ENCODE results near the gene ROBO4. TPM values are rescaled to one million over a fixed set of nuclear protein-coding genes. Genes with fewer than 3 reads are reported as not detected.
A peak's percentile ranks its signal among the peaks of the same experiment; 100 is the strongest.

ROBO4 gene
- total and polyA plus RNA-seq, 5 donors from 2014 or later, result 0.05 to 1.0 TPM; not detected in 3

- Histone ChIP-seq H3K4me1 (ENCODE audit: control insufficient read depth, insufficient read depth, low read length, poor library complexity, severe bottlenecking) (peaks cover 26% of the 10 kb centered on the region), H3K36me3 (ENCODE audit: control insufficient read depth, insufficient read depth, low read length) (no peaks in the 10 kb centered on the region), H3K4me3 (ENCODE audit: low read depth, low read length) (no peak overlapping the region), H3K27me3 (ENCODE audit: control insufficient read depth, insufficient read depth, low read length) (peaks cover 35% of the 10 kb centered on the region), H3K9me3 (ENCODE audit: control insufficient read depth in 2 of 2, low read length in 2 of 2) (peaks cover 0 to 7% of the 10 kb centered on the region in 2 experiments), H3K27ac (ENCODE audit: insufficient read depth, low read length, poor library complexity, severe bottlenecking) (no peak overlapping the region)
- Mint-ChIP-seq H3K27me3 (peaks cover 84% of the 10 kb centered on the region), H3K36me3 (no peaks in the 10 kb centered on the region), H3K9me3 (peaks cover 0 to 4% (median 0%) of the 10 kb centered on the region in 7 donors), H3K4me1 (peaks cover 0 to 47% (median 9%) of the 10 kb centered on the region in 4 donors), H3K4me3 (peak overlapping the region in 2 of 4 donors; percentile 26 to 49), H3K27ac (no peak overlapping the region)
- DNase-seq (no peak), ATAC-seq (ENCODE audit: low read depth in 2 of 2) (no peak)
These were observed 29.1 kb downstream of the ROBO4 start for GRCh38 chr11:124868331-124869274.

GRCh38 chr11:124867700-124868099 is 30.0 kb downstream of the ROBO4 start:
- H3K4me3 ChIP-seq (ENCODE audit: low read depth, low read length), result no peak overlapping the region
- H3K4me1 Mint-ChIP-seq, result peaks cover 0 to 55% (median 16%) of the 10 kb centered on the region in 4 donors
- H3K27me3 ChIP-seq (ENCODE audit: control insufficient read depth, insufficient read depth, low read length), result peaks cover 40% of the 10 kb centered on the region
- peaks cover 0 to 6% (median 0%) of the 10 kb centered on the region in 7 donors for H3K9me3 Mint-ChIP-seq
- H3K4me1 ChIP-seq (ENCODE audit: control insufficient read depth, insufficient read depth, low read length, poor library complexity, severe bottlenecking), result peaks cover 26% of the 10 kb centered on the region
- H3K9me3 ChIP-seq (ENCODE audit: control insufficient read depth in 2 of 2, low read length in 2 of 2), result peaks cover 0 to 7% of the 10 kb centered on the region in 2 experiments
- DNase-seq (peak in 1 of 3 donors; percentile 24), ATAC-seq (ENCODE audit: low read depth in 2 of 2) (peak in 1 of 2 donors; percentile 19)
- H3K36me3 ChIP-seq (ENCODE audit: control insufficient read depth, insufficient read depth, low read length), result no peaks in the 10 kb centered on the region
- H3K27me3 Mint-ChIP-seq, result peaks cover 86% of the 10 kb centered on the region
- no peak overlapping the region for H3K27ac Mint-ChIP-seq
- no peak overlapping the region for H3K27ac ChIP-seq (ENCODE audit: insufficient read depth, low read length, poor library complexity, severe bottlenecking)
- peak overlapping the region in 1 of 4 donors; percentile 35 for H3K4me3 Mint-ChIP-seq
- no peaks in the 10 kb centered on the region for H3K36me3 Mint-ChIP-seq

- Mint-ChIP-seq H3K36me3 (no peaks in the 10 kb centered on the region), H3K27me3 (peaks cover 89% of the 10 kb centered on the region), H3K9me3 (peaks cover 0 to 6% (median 0%) of the 10 kb centered on the region in 7 donors), H3K27ac (no peak overlapping the region), H3K4me3 (peak overlapping the region in 1 of 4 donors; percentile 59), H3K4me1 (peaks cover 0 to 57% (median 17%) of the 10 kb centered on the region in 4 donors)
- H3K4me3 ChIP-seq (ENCODE audit: low read depth, low read length), result no peak overlapping the region
- ATAC-seq (ENCODE audit: low read depth in 2 of 2) (peak in 1 of 2 donors; percentile 42), DNase-seq (peak in 2 of 3 donors; percentile 46 to 49)
- peaks cover 48% of the 10 kb centered on the region for H3K27me3 ChIP-seq (ENCODE audit: control insufficient read depth, insufficient read depth, low read length)
- H3K36me3 ChIP-seq (ENCODE audit: control insufficient read depth, insufficient read depth, low read length), result no peaks in the 10 kb centered on the region
- H3K27ac ChIP-seq (ENCODE audit: insufficient read depth, low read length, poor library complexity, severe bottlenecking), result no peak overlapping the region
- peaks cover 26% of the 10 kb centered on the region for H3K4me1 ChIP-seq (ENCODE audit: control insufficient read depth, insufficient read depth, low read length, poor library complexity, severe bottlenecking)
- peaks cover 0 to 7% of the 10 kb centered on the region in 2 experiments for H3K9me3 ChIP-seq (ENCODE audit: control insufficient read depth in 2 of 2, low read length in 2 of 2)
These were observed 31.5 kb downstream of the ROBO4 start for GRCh38 chr11:124865902-124866851.

- Mint-ChIP-seq H3K4me3 (peak within 1 kb of the TSS in 1 of 4 donors; percentile 59), H3K9me3 (peaks cover 0 to 6% (median 0%) of the 10 kb centered on the region in 7 donors), H3K27me3 (peaks cover 84% of the 10 kb centered on the region), H3K4me1 (peaks cover 0 to 55% (median 17%) of the 10 kb centered on the region in 4 donors), H3K27ac (no peak within 1 kb of the TSS), H3K36me3 (no peaks in the 10 kb centered on the region)
- Histone ChIP-seq H3K9me3 (ENCODE audit: control insufficient read depth in 2 of 2, low read length in 2 of 2) (peaks cover 0 to 7% of the 10 kb centered on the region in 2 experiments), H3K27ac (ENCODE audit: insufficient read depth, low read length, poor library complexity, severe bottlenecking) (no peak within 1 kb of the TSS), H3K4me3 (ENCODE audit: low read depth, low read length) (no peak within 1 kb of the TSS), H3K36me3 (ENCODE audit: control insufficient read depth, insufficient read depth, low read length) (no peaks in the 10 kb centered on the region), H3K4me1 (ENCODE audit: control insufficient read depth, insufficient read depth, low read length, poor library complexity, severe bottlenecking) (peaks cover 26% of the 10 kb centered on the region), H3K27me3 (ENCODE audit: control insufficient read depth, insufficient read depth, low read length) (peaks cover 53% of the 10 kb centered on the region)
- ATAC-seq (ENCODE audit: low read depth in 2 of 2) (no peak), DNase-seq (no peak)
These were observed 32.3 kb downstream of the ROBO4 start, which contains the start of gene ROBO3 for GRCh38 chr11:124865181-124865901. TSS of gene ROBO3 (plus strand) at chr11:124865432. CDS start at chr11:124865578, 146 bp downstream.

GRCh38 chr11:124864892-124865180 is 32.8 kb downstream of the ROBO4 start:
- H3K27me3 Mint-ChIP-seq, result peaks cover 83% of the 10 kb centered on the region
- peaks cover 0 to 52% (median 17%) of the 10 kb centered on the region in 4 donors for H3K4me1 Mint-ChIP-seq
- H3K36me3 ChIP-seq (ENCODE audit: control insufficient read depth, insufficient read depth, low read length), result no peaks in the 10 kb centered on the region
- H3K9me3 ChIP-seq (ENCODE audit: control insufficient read depth in 2 of 2, low read length in 2 of 2), result peaks cover 0 to 7% of the 10 kb centered on the region in 2 experiments
- DNase-seq (no peak), ATAC-seq (ENCODE audit: low read depth in 2 of 2) (no peak)
- H3K4me3 Mint-ChIP-seq, result no peak overlapping the region
- no peak overlapping the region for H3K27ac Mint-ChIP-seq
- H3K9me3 Mint-ChIP-seq, result peaks cover 0 to 6% (median 0%) of the 10 kb centered on the region in 7 donors
- H3K27me3 ChIP-seq (ENCODE audit: control insufficient read depth, insufficient read depth, low read length), result peaks cover 48% of the 10 kb centered on the region
- H3K27ac ChIP-seq (ENCODE audit: insufficient read depth, low read length, poor library complexity, severe bottlenecking), result no peak overlapping the region
- H3K4me3 ChIP-seq (ENCODE audit: low read depth, low read length), result no peak overlapping the region
- peaks cover 26% of the 10 kb centered on the region for H3K4me1 ChIP-seq (ENCODE audit: control insufficient read depth, insufficient read depth, low read length, poor library complexity, severe bottlenecking)
- no peaks in the 10 kb centered on the region for H3K36me3 Mint-ChIP-seq

- no peak for ATAC-seq (ENCODE audit: low read depth in 2 of 2)
- no peaks in the 10 kb centered on the region for H3K36me3 Mint-ChIP-seq
- peaks cover 0 to 50% (median 17%) of the 10 kb centered on the region in 4 donors for H3K4me1 Mint-ChIP-seq
- no peak overlapping the region for H3K27ac Mint-ChIP-seq
- Histone ChIP-seq H3K4me3 (ENCODE audit: low read depth, low read length) (no peak overlapping the region), H3K9me3 (ENCODE audit: control insufficient read depth in 2 of 2, low read length in 2 of 2) (peaks cover 0 to 7% of the 10 kb centered on the region in 2 experiments), H3K27ac (ENCODE audit: insufficient read depth, low read length, poor library complexity, severe bottlenecking) (no peak overlapping the region), H3K4me1 (ENCODE audit: control insufficient read depth, insufficient read depth, low read length, poor library complexity, severe bottlenecking) (peaks cover 25% of the 10 kb centered on the region), H3K36me3 (ENCODE audit: control insufficient read depth, insufficient read depth, low read length) (no peaks in the 10 kb centered on the region), H3K27me3 (ENCODE audit: control insufficient read depth, insufficient read depth, low read length) (peaks cover 44% of the 10 kb centered on the region)
- H3K27me3 Mint-ChIP-seq, result peaks cover 83% of the 10 kb centered on the region
- no peak for DNase-seq
- H3K4me3 Mint-ChIP-seq, result no peak overlapping the region
- peaks cover 0 to 6% (median 0%) of the 10 kb centered on the region in 7 donors for H3K9me3 Mint-ChIP-seq
These were observed 33.3 kb downstream of the ROBO4 start for GRCh38 chr11:124864176-124864891.

All from CD4-positive, CD25-positive, alpha-beta regulatory T cell (primary cell).